Endometrial microvascular endothelial cells (primary cell): Measurements from ENCODE around the gene ZNF787. TPM values are rescaled to one million over a fixed set of nuclear protein-coding genes. Genes with fewer than 3 reads are reported as not detected.
"Not testable (repeated sequence)": the region's sequence is repeated elsewhere in the genome, so short reads cannot be mapped to it uniquely, and the experiment has no call there.

Source experiments
- in situ Hi-C: cut with HindIII; loops from 2 replicates; pipeline ENCODE4 v1.10.0; 2017; ENCODE audit warnings: low sequenced_read_pairs, low pct_unique_long_range_greater_than_20kb; ENCODE audit errors: inconsistent ontology term
- total RNA-seq: library from RNA; depleted of rRNA; stranded (reverse); fragments of >200 nt; gene quantifications from one replicate; pipeline ENCODE4 v1.2.3, GENCODE V29; 2015; ENCODE audit errors: inconsistent ontology term

The ZNF787 gene
- total RNA-seq, 1 donor from 2014 or later = 15.5 TPM

DNA sequence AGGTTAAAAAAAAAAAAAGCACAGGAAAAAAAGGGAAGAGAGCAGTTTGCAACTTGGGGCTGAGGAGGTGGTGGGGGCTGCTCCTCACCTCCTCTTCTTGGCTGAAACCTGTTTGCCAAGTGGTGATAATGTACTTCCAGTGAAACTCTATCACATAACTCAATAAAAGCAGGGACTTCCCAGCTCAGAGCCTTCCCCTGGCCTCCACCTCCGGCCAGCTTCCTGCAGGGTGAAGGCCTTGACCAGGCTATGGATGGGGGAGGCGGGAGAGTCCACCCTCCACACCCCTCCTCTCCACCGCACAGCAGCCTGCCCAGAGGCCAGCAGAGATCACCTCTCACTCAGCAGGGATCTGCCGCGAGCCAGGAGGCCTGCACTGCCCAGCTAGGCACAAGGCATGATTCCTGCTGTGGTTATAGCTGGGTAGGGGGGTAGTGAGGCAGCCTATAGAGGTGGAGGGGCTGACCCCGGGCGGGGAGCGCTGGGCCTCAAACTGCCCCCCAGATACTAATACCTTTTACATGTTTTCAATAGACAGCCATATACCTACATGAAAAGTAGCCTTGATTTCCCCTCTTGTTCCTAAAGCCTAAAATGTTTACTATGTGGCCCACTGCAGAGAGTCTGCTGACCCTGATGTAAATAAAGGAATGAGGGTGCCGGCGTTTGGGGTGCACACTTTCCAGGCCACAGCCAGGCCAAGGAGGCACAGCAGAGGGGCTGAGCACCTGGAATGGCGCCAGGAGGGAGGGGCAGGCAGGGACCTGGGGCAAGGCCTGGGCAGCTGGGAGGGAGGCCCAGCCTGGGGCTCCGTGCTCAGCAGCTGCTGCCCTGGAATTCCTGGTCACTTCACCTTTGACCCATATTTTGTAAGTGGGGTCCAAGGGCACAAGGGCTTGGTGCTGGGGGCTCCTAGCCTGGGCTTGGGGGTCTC, 10.3 kb downstream of the ZNF787 start:
- in situ Hi-C loops = no loop called here

- in situ Hi-C loops = no loop called here
These were observed 11.9 kb downstream of the ZNF787 start for GRCh38 chr19:56109226-56109625.

DNA sequence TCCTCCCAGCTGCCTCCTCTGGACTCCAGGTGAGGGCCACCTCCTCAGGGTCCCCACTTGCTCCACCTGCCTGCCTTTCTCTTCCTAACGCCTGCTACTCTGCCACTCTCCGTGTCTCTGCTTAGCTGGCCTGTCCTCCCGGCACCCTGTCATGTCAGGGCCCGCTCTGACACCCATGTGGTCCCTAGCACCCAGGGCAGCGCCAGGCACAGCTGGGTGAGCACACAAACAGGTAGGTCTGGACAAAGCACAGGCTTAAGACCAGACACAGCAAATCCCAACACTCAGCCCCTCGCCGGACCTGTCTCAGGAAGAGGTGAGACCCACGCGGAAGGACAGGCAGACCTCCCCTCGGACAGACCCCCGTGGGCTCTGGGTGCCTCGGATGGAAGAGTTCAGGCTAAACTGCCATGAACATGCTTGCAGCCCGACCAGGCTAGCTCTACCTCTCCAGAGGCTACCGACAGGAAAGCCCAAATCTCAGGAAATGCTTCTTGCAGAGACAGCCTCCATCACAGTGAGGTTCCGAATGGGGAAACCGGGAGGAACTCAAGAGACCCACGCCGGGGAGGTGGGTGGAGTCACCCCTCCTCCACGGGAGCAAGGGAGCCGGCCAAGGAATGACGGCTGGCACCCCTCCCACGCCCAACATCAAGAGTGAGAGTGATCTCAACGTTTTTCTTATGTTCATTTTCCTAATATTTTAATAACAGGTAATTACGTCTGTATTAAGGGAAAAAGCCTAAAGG, 12.5 kb downstream of the ZNF787 start:
- in situ Hi-C loops = no loop called here

DNA sequence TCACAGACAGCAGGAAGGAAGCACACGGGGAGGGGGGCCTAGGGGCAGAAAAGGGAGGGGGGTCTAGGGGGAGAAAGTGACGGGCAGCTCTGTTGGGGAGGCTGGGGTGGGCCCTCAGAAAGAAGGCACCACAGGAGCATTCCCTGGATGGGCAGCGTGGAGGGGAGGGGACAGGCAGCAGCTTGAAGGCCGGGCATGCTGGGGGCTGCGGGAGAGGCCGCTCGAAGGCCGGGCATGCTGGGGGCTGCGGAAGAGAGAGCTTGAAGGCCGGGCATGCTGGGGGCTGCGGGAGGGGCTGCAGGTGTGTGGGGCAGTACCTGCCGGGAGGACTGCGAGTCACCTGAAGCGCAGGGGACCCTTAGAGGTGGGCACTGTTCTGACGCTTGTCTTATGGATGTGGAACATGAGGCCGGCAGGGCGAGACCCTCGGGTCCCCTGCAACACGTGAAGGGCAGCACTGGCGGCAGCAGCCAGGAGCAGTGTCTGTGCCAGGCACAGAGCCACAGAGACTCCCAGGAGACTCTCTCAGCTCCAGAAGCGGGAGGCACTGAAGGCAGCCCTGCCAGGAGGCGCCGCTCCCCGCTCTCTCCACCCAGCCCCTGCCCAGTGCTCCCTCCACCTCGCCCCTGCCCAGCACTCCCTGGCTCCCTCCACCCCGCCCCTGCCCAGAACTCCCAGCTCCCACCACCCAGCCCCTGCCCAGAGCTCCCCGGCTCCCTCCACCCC, 13.3 kb downstream of the ZNF787 start:
- in situ Hi-C loops = no loop called here

DNA sequence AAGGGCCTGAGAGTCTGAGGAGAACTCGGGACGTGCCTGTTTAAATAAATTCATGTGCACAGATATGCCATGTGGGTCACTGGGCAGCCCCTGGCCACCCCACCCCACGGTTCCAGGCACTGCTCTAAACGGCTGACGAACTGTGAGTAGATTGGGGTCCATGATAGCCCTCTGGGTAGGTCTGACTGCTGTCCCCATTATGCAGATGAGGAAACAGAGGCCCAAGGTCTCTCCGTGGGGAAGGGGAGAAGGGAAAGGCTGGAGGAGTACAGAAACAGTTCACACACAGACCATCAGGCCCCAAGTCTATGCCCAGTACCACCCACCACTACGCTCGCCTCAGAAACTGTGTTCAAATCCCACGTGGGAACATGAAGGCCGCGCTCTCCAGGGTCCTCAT, 14.1 kb downstream of the ZNF787 start:
- in situ Hi-C loops = no loop called here

DNA sequence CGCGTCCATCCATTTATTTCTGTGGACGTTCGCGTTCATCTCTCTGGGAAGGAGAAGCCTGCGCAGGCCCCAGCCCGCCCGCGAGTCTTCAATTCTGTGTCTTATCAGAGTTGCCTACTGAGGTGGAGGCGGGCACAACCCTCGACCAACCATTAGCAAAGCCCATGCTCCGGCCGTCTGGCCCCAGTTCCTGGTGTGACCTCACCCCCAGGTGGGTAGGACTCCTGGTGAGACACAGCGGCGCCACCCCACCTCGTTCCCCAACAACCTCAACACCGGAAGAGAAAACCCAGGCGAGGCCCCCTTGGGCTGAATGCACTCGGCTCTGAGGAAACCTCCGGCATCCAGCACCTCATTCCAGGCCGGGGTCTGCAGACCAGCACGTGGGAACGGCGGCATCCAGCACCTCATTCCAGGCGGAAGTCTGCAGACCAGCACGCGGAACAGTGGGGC, 14.7 kb downstream of the ZNF787 start:
- in situ Hi-C loops = no loop called here

- in situ Hi-C loops = not testable (repeated sequence)
These were observed 15.2 kb downstream of the ZNF787 start for GRCh38 chr19:56105831-56106396.

DNA sequence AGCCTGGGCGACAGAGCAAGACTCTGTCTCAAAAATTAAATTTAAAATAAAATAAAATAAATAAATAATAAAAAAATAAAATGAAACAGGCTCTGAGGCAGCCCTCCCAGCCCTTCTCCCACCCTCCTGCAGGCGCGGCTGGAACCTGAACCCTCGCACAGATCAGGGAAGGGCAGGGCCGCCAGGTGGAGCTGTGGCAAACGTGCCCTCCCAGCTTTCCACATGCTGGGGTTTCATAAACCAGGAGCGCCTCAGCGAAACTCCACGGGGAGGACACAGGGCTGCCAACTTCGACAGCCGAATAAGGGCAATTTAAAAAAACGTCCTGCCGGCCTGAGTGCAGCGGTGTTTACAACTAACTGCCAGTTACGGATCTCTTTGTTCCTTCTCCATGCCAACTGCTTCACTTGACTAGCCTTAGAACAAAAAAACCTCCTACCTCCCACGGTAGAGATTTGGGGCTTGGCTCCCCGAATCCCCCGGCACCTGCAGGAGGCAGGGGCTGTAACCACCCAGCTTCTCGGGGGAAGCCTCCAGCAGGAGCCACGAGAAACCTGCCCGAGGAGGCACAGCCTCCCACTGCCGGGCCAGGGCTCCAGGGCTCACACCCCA, 15.9 kb downstream of the ZNF787 start:
- in situ Hi-C loops = no loop called here

DNA sequence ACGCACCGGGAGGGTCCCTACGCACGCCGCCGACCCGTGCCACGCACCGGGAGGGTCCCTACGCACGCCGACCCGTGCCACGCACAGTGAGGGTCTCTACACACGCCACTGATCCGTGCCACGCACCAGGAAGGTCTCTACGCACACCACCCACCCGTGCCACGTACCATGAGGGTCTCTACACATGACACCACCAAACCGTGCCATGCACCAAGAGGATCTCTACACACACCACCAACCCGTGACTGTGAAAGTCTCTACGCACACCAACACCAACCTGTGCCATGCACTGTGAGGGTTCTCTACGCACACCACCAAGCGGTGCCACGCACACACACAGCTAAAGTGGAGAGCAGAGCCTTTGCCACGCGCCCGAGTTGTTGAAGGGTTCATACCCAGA, 16.7 kb downstream of the ZNF787 start:
- in situ Hi-C loops = no loop called here

GRCh38 chr19:56103027-56103614, 18.0 kb downstream of the ZNF787 start:
- in situ Hi-C loops = no loop called here

- in situ Hi-C loops = no loop called here
These were observed 19.2 kb downstream of the ZNF787 start for GRCh38 chr19:56101746-56102535.

- in situ Hi-C loops = no loop called here
These were observed 20.0 kb downstream of the ZNF787 start for GRCh38 chr19:56101095-56101494.

- in situ Hi-C loops = no loop called here
These were observed 21.2 kb downstream of the ZNF787 start for GRCh38 chr19:56099638-56100539.

- in situ Hi-C loops = no loop called here
These were observed 22.1 kb downstream of the ZNF787 start for GRCh38 chr19:56098731-56099568.

DNA sequence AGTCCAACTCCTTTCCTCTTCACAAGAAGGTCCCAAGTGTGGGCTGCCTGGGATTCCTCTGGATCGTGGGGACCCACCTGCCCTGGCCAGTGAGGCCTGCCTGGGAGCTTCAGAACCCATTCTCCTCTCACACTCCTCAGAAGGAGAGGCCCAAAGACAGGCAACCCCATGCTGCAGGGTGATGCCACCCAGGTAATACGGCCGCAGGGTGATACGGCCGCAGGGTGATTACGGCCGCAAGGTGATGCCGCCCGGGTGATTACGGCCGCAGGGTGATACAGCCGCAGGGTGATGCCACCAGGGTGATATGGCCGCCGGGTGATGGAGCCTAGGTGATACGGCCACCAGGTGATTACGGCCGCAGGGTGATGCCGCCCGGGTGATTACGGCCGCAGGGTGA, 22.9 kb downstream of the ZNF787 start:
- in situ Hi-C loops = not testable (repeated sequence)

DNA sequence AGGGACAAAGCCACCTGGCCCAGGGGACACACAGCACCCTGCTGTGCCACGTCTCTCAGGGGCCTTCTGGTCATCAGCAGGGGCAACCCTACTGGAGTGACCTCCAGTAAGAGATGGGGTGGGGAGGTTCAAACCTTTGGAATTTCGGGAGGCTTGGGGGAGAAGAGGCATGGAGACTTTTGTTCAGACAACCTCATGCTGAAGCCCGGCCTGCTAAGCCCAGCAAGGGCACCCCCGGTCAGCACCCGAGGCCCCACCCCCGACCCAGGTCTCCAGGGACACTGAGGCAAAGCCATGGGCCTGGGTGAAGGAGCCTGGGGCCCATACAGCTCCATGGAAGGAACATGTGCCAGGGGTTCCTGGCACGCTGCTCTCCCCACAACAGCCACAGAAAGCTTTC, 23.3 kb downstream of the ZNF787 start:
- in situ Hi-C loops = no loop called here
